GM18507 (cell line): ENCODE data around the gene SPTBN1.

Experiments
- DNase-seq: peaks from one replicate; pipeline ENCODE4 v3.0.0; 2011; ENCODE audit warnings: low read depth; ENCODE audit not compliant: insufficient read length; ENCODE audit errors: extremely low spot score
- FAIRE-seq: peaks from 2 replicates; lab custom pipeline; 2011; peaks lifted over from hg19 to GRCh38; lab: Jason Lieb, UNC

SPTBN1 gene

GRCh38 chr2:54543733-54544396 is 87.7 kb downstream of the SPTBN1 start:
- FAIRE-seq (no peak), DNase-seq (no peak)

GRCh38 chr2:54545702-54546450 is 89.7 kb downstream of the SPTBN1 start:
- FAIRE-seq (peak; percentile 80), DNase-seq (no peak)

- FAIRE-seq (no peak), DNase-seq (no peak)
These were observed 90.4 kb downstream of the SPTBN1 start for GRCh38 chr2:54546518-54546917.

- DNase-seq, result no peak
- FAIRE-seq, result peak; percentile 95
These were observed 91.0 kb downstream of the SPTBN1 start for GRCh38 chr2:54546923-54547720.

- no peak for FAIRE-seq
- no peak for DNase-seq
These were observed 93.3 kb downstream of the SPTBN1 start for GRCh38 chr2:54549430-54549829.

GRCh38 chr2:54549917-54550518 is 93.9 kb downstream of the SPTBN1 start:
- no peak for FAIRE-seq
- no peak for DNase-seq

GRCh38 chr2:54550547-54550946 is 94.4 kb downstream of the SPTBN1 start:
- DNase-seq, result no peak
- FAIRE-seq, result no peak

GRCh38 chr2:54551123-54551756 is 95.1 kb downstream of the SPTBN1 start:
- FAIRE-seq (peak; percentile 64), DNase-seq (no peak)

- FAIRE-seq, result no peak
These were observed 96.9 kb downstream of the SPTBN1 start for GRCh38 chr2:54553075-54553474.

GRCh38 chr2:54553775-54554174 is 97.6 kb downstream of the SPTBN1 start:
- no peak for FAIRE-seq
- DNase-seq, result no peak

More at GRCh38 chr2:54553075-54553474, 96.9 kb downstream of the SPTBN1 start:
- no peak for DNase-seq

- DNase-seq (no peak), FAIRE-seq (no peak)
These were observed 99.3 kb downstream of the SPTBN1 start for GRCh38 chr2:54555318-54555837.

GRCh38 chr2:54556621-54557121 is 100.5 kb downstream of the SPTBN1 start:
- FAIRE-seq, result no peak
- DNase-seq, result no peak

- no peak for FAIRE-seq
- no peak for DNase-seq
These were observed 101.1 kb downstream of the SPTBN1 start for GRCh38 chr2:54557211-54557600.

- DNase-seq (no peak), FAIRE-seq (no peak)
These were observed 101.6 kb downstream of the SPTBN1 start for GRCh38 chr2:54557601-54558187.

- DNase-seq (no peak), FAIRE-seq (peak; percentile 56)
These were observed 102.3 kb downstream of the SPTBN1 start for GRCh38 chr2:54558188-54559005.

- no peak for DNase-seq
These were observed 102.9 kb downstream of the SPTBN1 start for GRCh38 chr2:54559006-54559445.

GRCh38 chr2:54559593-54560145 is 103.5 kb downstream of the SPTBN1 start:
- DNase-seq, result no peak

More at GRCh38 chr2:54559006-54559445, 102.9 kb downstream of the SPTBN1 start:
- no peak for FAIRE-seq

More at GRCh38 chr2:54559593-54560145, 103.5 kb downstream of the SPTBN1 start:
- FAIRE-seq, result peak; percentile 33
